WTC11 (cell line): ENCODE results near the gene SPAST.

ENCODE experiments used
- JUN ChIP-seq: sonication (generic); formaldehyde crosslinking; IDR thresholded peaks from 2 replicates; pipeline ENCODE4 v1.8.0; 2023; ENCODE audit warnings: mild to moderate bottlenecking, missing genetic modification reagents
- TF ChIP-seq, protein P1 (sequence below): fragments of 200-600 bp; IDR thresholded peaks from 2 replicates; pipeline ENCODE4 v1.8.0; 2022; ENCODE audit warnings: antibody characterized with exemption

DNA sequence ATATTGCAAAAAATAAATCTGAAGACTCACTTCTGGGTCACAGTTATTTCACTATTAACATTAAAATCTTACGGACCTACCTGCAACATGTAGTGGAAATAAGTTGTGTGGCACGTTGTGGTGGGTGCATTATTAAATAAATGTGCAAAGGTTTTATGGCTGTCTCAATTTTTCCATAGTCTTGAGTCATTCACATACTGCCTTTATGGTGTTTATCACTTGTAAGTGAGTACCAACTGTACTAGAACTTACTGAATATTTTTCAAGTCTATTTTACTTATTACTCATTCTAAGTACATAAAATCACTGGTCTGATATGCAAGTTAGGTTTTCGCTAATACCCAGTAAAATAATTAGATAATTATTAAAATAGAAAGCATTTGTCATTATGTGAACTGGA, 54.7 kb downstream of the SPAST start:
- TF ChIP-seq JUN (CRISPR knock-in tag), result no peak
- TF ChIP-seq, protein P1, sequence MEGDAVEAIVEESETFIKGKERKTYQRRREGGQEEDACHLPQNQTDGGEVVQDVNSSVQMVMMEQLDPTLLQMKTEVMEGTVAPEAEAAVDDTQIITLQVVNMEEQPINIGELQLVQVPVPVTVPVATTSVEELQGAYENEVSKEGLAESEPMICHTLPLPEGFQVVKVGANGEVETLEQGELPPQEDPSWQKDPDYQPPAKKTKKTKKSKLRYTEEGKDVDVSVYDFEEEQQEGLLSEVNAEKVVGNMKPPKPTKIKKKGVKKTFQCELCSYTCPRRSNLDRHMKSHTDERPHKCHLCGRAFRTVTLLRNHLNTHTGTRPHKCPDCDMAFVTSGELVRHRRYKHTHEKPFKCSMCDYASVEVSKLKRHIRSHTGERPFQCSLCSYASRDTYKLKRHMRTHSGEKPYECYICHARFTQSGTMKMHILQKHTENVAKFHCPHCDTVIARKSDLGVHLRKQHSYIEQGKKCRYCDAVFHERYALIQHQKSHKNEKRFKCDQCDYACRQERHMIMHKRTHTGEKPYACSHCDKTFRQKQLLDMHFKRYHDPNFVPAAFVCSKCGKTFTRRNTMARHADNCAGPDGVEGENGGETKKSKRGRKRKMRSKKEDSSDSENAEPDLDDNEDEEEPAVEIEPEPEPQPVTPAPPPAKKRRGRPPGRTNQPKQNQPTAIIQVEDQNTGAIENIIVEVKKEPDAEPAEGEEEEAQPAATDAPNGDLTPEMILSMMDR, result no peak
